ENCODE measurements around the gene RASGEF1C. TPM values are rescaled to one million over a fixed set of nuclear protein-coding genes. Genes with fewer than 3 reads are reported as not detected.
"Not testable (repeated sequence)": the region's sequence is repeated elsewhere in the genome, so short reads cannot be mapped to it uniquely, and the experiment has no call there.

Gene RASGEF1C
- total RNA-seq, 2 experiments from 2014 or later = not detected

DNA sequence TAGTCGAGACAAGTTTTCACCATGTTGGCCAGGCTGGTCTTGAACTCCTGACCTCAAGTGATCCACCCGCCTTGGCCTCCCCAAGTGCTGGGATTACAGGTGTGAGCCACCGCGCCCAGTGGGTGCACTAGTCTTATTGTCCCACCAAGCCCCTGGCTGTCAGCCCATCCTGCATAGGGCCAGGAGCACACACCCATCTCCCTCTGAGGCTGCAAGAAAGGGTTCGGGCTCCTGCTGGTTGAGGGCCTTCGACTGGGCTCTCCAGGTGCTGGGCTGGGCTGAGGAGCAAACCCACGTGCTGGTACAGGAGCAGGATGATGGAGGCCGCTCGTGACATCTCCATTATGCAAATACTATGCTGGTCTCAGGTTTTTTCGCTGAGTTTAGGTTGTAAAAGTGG is 112.4 kb downstream of the RASGEF1C start:
- Mint-ChIP-seq H3K27ac (no peak overlapping the region), H3K27me3 (no peaks in the 10 kb centered on the region), H3K9me3 (ENCODE audit: low read depth) (no peaks in the 10 kb centered on the region), H3K4me3 (no peak overlapping the region), H3K36me3 (ENCODE audit: low read depth) (no peaks in the 10 kb centered on the region), H3K4me1 (no peaks in the 10 kb centered on the region)
- ChIA-PET POLR2A (no interaction called here), CTCF (no interaction called here)
- no peak for DNase-seq
- intact Hi-C loops (cut with DNase I, micrococcal nuclease) = no loop called here
- ATAC-seq = no peak

DNA sequence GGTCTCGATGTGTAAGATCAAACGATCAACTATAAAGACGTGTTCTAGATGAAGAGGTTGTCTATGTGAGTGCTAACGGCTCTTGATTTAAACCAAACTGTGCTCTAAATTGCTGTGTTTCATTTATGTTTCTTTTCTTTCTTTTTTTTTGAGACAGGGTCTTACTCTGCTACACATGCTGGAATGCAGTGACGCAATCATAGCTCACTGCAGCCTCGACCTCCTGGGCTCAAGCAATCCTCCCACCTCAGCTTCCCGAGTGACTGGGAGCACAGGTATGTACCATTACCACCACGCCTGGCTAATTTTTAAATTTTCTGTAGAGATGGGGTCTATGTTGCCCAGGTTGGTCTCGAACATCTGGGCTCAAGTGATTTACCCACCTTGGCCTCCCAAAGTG is 113.5 kb downstream of the RASGEF1C start:
- Mint-ChIP-seq H3K9me3 (ENCODE audit: low read depth) (no peaks in the 10 kb centered on the region), H3K4me3 (no peak overlapping the region), H3K27ac (no peak overlapping the region), H3K27me3 (no peaks in the 10 kb centered on the region), H3K4me1 (peaks cover 3% of the 10 kb centered on the region), H3K36me3 (ENCODE audit: low read depth) (no peaks in the 10 kb centered on the region)
- ChIA-PET CTCF (interaction anchor here (0.5 to 1.2 kb wide), 2 partner anchors 18 to 886 kb away, joined by 3 read pairs; no protein-coding TSS in a partner anchor), POLR2A (no interaction called here)
- intact Hi-C loops (cut with DNase I, micrococcal nuclease) = no loop called here
- ATAC-seq (no peak), DNase-seq (no peak)

- H3K27me3 Mint-ChIP-seq = no peaks in the 10 kb centered on the region
- intact Hi-C loops (cut with DNase I, micrococcal nuclease) = loop anchor here in 1 of 2 experiments (5.0 kb wide), 1 partner anchor 292 kb away; no protein-coding TSS in a partner anchor
- DNase-seq = no peak
- H3K4me3 Mint-ChIP-seq = no peak overlapping the region
- no peak for ATAC-seq
- no peak overlapping the region for H3K27ac Mint-ChIP-seq
- H3K4me1 Mint-ChIP-seq = peaks cover 8% of the 10 kb centered on the region
- H3K9me3 Mint-ChIP-seq (ENCODE audit: low read depth) = no peaks in the 10 kb centered on the region
- ChIA-PET CTCF (interaction anchor here (1.1 to 1.2 kb wide), 3 partner anchors 10 to 30 kb away, joined by 3 read pairs; no protein-coding TSS in a partner anchor), POLR2A (no interaction called here)
- no peaks in the 10 kb centered on the region for H3K36me3 Mint-ChIP-seq (ENCODE audit: low read depth)
Measured at GRCh38 chr5:180093651-180094382, 115.2 kb downstream of the RASGEF1C start.

DNA sequence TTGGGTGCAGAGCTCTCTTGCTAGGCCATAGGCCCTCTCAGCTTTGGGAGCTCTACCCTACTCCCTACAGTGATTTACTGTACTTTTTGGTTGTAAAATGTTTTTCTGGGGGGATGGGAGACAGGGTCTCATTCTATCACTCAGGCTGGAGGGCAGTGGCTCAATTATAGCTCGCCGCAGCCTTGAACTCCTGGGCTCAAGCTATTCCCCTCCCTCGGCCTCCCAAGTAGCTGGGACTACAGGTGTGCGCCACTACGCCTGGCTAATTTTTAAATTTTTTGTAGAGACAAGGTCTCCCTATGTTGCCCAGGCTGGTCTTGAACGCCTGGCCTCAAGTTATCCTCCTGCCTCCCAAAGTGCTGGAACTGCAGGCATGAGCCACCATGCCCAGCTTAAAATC is 115.8 kb downstream of the RASGEF1C start:
- DNase-seq (no peak), ATAC-seq (no peak)
- ChIA-PET POLR2A (no interaction called here), CTCF (interaction anchor here (1.2 to 1.7 kb wide), 2 partner anchors 11 to 201 kb away, joined by 3 read pairs; no protein-coding TSS in a partner anchor)
- Mint-ChIP-seq H3K27me3 (no peaks in the 10 kb centered on the region), H3K27ac (no peak overlapping the region), H3K4me1 (peaks cover 8% of the 10 kb centered on the region), H3K36me3 (ENCODE audit: low read depth) (no peaks in the 10 kb centered on the region), H3K4me3 (no peak overlapping the region), H3K9me3 (ENCODE audit: low read depth) (no peaks in the 10 kb centered on the region)
- intact Hi-C loops (cut with DNase I, micrococcal nuclease) = loop anchor here in 1 of 2 experiments (5.0 kb wide), 1 partner anchor 291 kb away; no protein-coding TSS in a partner anchor

- CTCF ChIA-PET = interaction anchor here (0.7 to 1.7 kb wide), 10 partner anchors 9 to 327 kb away, joined by 3 to 5 read pairs (median 3); no protein-coding TSS in a partner anchor
- peaks cover 19% of the 10 kb centered on the region for H3K4me1 Mint-ChIP-seq
- peak; percentile 52 for ATAC-seq
- H3K27me3 Mint-ChIP-seq = no peaks in the 10 kb centered on the region
- no peaks in the 10 kb centered on the region for H3K9me3 Mint-ChIP-seq (ENCODE audit: low read depth)
- H3K36me3 Mint-ChIP-seq (ENCODE audit: low read depth) = no peaks in the 10 kb centered on the region
- POLR2A ChIA-PET = no interaction called here
- DNase-seq = peak; percentile 52
- intact Hi-C loops (cut with DNase I, micrococcal nuclease) = loop anchor here (1.0 to 5.0 kb wide), 6 partner anchors 20 to 328 kb away; partner anchors contain the start of genes MRNIP (in 1 of the 2) and RNF130 (in 1 of the 2)
- peak overlapping the region; percentile 29 for H3K27ac Mint-ChIP-seq
- peak overlapping the region; percentile 74 for H3K4me3 Mint-ChIP-seq
Measured at GRCh38 chr5:180090769-180091546, 118.1 kb downstream of the RASGEF1C start.

GRCh38 chr5:180090098-180090768 is 118.8 kb downstream of the RASGEF1C start:
- H3K4me3 Mint-ChIP-seq = peak overlapping the region; percentile 74
- peak overlapping the region; percentile 67 for H3K27ac Mint-ChIP-seq
- ATAC-seq (peak; percentile 85), DNase-seq (peak; percentile 89)
- H3K27me3 Mint-ChIP-seq = no peaks in the 10 kb centered on the region
- no peaks in the 10 kb centered on the region for H3K9me3 Mint-ChIP-seq (ENCODE audit: low read depth)
- peaks cover 24% of the 10 kb centered on the region for H3K4me1 Mint-ChIP-seq
- intact Hi-C loops (cut with DNase I, micrococcal nuclease) = loop anchor here (1.0 to 5.0 kb wide), 6 partner anchors 19 to 327 kb away; partner anchors contain the start of genes MRNIP (in 1 of the 2) and RNF130 (in 1 of the 2)
- POLR2A ChIA-PET = no interaction called here
- H3K36me3 Mint-ChIP-seq (ENCODE audit: low read depth) = no peaks in the 10 kb centered on the region
- CTCF ChIA-PET = interaction anchor here (0.6 to 1.7 kb wide), 7 partner anchors 9 to 296 kb away, joined by 3 to 5 read pairs (median 3); no protein-coding TSS in a partner anchor

GRCh38 chr5:180089628-180090027 is 119.4 kb downstream of the RASGEF1C start:
- intact Hi-C loops (cut with DNase I, micrococcal nuclease) = loop anchor here (1.0 to 5.0 kb wide), 6 partner anchors 18 to 326 kb away; partner anchors contain the start of genes MRNIP (in 1 of the 2) and RNF130 (in 1 of the 2)
- POLR2A ChIA-PET; H3K36me3 Mint-ChIP-seq (ENCODE audit: low read depth); DNase-seq; H3K9me3 Mint-ChIP-seq (ENCODE audit: low read depth); ATAC-seq; H3K27ac Mint-ChIP-seq; H3K27me3 Mint-ChIP-seq: not testable (repeated sequence)
- Mint-ChIP-seq H3K4me1 (peaks cover 24% of the 10 kb centered on the region), H3K4me3 (peak overlapping the region; percentile 74)
- CTCF ChIA-PET = interaction anchor here (0.6 to 1.6 kb wide), 4 partner anchors 8 to 100 kb away, joined by 3 to 5 read pairs (median 3); no protein-coding TSS in a partner anchor

GRCh38 chr5:180088561-180088960 is 120.5 kb downstream of the RASGEF1C start:
- Mint-ChIP-seq H3K27ac (no peak overlapping the region), H3K27me3 (no peaks in the 10 kb centered on the region), H3K4me1 (peaks cover 24% of the 10 kb centered on the region), H3K9me3 (ENCODE audit: low read depth) (no peaks in the 10 kb centered on the region), H3K4me3 (no peak overlapping the region), H3K36me3 (ENCODE audit: low read depth) (no peaks in the 10 kb centered on the region)
- no peak for DNase-seq
- no peak for ATAC-seq
- intact Hi-C loops (cut with DNase I, micrococcal nuclease) = no loop called here
- POLR2A ChIA-PET = no interaction called here
- CTCF ChIA-PET = interaction anchor here (1.4 kb wide), 1 partner anchor 8 kb away, joined by 4 read pairs; no protein-coding TSS in a partner anchor

GRCh38 chr5:180086816-180087399 is 122.1 kb downstream of the RASGEF1C start:
- Mint-ChIP-seq H3K27me3 (peaks cover 4% of the 10 kb centered on the region), H3K9me3 (ENCODE audit: low read depth) (no peaks in the 10 kb centered on the region), H3K4me1 (peaks cover 24% of the 10 kb centered on the region), H3K27ac (no peak overlapping the region), H3K36me3 (ENCODE audit: low read depth) (no peaks in the 10 kb centered on the region), H3K4me3 (no peak overlapping the region)
- CTCF ChIA-PET = interaction anchor here (0.7 kb wide), 1 partner anchor 10 kb away, joined by 3 read pairs; no protein-coding TSS in a partner anchor
- POLR2A ChIA-PET = interaction anchor here (0.6 kb wide), 1 partner anchor 149 kb away, joined by 3 read pairs; no protein-coding TSS in a partner anchor
- intact Hi-C loops (cut with DNase I, micrococcal nuclease) = no loop called here
- no peak for DNase-seq
- ATAC-seq = no peak

- peak; percentile 25 for DNase-seq
- peak; percentile 47 for ATAC-seq
Measured at GRCh38 chr5:180085837-180086236, 123.2 kb downstream of the RASGEF1C start.

More at GRCh38 chr5:180085837-180086236, 123.2 kb downstream of the RASGEF1C start:
- no peak overlapping the region for H3K4me3 Mint-ChIP-seq
- peaks cover 13% of the 10 kb centered on the region for H3K27me3 Mint-ChIP-seq
- POLR2A ChIA-PET = interaction anchor here (0.6 to 0.7 kb wide), 3 partner anchors 31 to 1880 kb away, joined by 3 to 6 read pairs (median 3); no protein-coding TSS in a partner anchor
- CTCF ChIA-PET = no interaction called here
- H3K9me3 Mint-ChIP-seq (ENCODE audit: low read depth) = no peaks in the 10 kb centered on the region
- H3K4me1 Mint-ChIP-seq = peaks cover 22% of the 10 kb centered on the region
- intact Hi-C loops (cut with DNase I, micrococcal nuclease) = no loop called here
- no peaks in the 10 kb centered on the region for H3K36me3 Mint-ChIP-seq (ENCODE audit: low read depth)
- H3K27ac Mint-ChIP-seq = peak overlapping the region; percentile 25

Measured in activated CD4-positive, alpha-beta T cell treated with anti-CD3 and anti-CD28 coated beads for 36 hours (primary cell).